HUES48 (cell line): ENCODE measurements around the gene CPLANE2.

Experiments used
- H3K27ac ChIP-seq: one replicate; pipeline ENCODE4 v1.7.0; 2013; ENCODE audit warnings: low read depth, low read length, inconsistent platforms
- H3K27me3 ChIP-seq: 2 replicates; pipeline ENCODE4 v1.6.1; 2013; ENCODE audit warnings: mild to moderate bottlenecking, low read length; ENCODE audit not compliant: control insufficient read depth, insufficient read depth
- H3K36me3 ChIP-seq: 2 replicates; pipeline ENCODE4 v1.6.1; 2013; ENCODE audit warnings: low read length; ENCODE audit not compliant: control insufficient read depth, insufficient read depth
- H3K4me1 ChIP-seq: 2 replicates; pipeline ENCODE4 v1.6.1; 2013; ENCODE audit warnings: mild to moderate bottlenecking, low read length; ENCODE audit not compliant: control insufficient read depth, insufficient read depth
- H3K4me3 ChIP-seq: 2 replicates; pipeline ENCODE4 v1.5.1; 2013; ENCODE audit warnings: mild to moderate bottlenecking, low read depth, low read length
- H3K9ac ChIP-seq: 2 replicates; pipeline ENCODE4 v1.6.1; 2013; ENCODE audit warnings: mild to moderate bottlenecking, low read depth, low read length, moderate library complexity
- H3K9me3 ChIP-seq: 2 replicates; pipeline ENCODE4 v1.6.1; 2013; ENCODE audit warnings: low read length; ENCODE audit not compliant: control insufficient read depth, insufficient read depth

Gene CPLANE2, protein sequence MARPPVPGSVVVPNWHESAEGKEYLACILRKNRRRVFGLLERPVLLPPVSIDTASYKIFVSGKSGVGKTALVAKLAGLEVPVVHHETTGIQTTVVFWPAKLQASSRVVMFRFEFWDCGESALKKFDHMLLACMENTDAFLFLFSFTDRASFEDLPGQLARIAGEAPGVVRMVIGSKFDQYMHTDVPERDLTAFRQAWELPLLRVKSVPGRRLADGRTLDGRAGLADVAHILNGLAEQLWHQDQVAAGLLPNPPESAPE

DNA sequence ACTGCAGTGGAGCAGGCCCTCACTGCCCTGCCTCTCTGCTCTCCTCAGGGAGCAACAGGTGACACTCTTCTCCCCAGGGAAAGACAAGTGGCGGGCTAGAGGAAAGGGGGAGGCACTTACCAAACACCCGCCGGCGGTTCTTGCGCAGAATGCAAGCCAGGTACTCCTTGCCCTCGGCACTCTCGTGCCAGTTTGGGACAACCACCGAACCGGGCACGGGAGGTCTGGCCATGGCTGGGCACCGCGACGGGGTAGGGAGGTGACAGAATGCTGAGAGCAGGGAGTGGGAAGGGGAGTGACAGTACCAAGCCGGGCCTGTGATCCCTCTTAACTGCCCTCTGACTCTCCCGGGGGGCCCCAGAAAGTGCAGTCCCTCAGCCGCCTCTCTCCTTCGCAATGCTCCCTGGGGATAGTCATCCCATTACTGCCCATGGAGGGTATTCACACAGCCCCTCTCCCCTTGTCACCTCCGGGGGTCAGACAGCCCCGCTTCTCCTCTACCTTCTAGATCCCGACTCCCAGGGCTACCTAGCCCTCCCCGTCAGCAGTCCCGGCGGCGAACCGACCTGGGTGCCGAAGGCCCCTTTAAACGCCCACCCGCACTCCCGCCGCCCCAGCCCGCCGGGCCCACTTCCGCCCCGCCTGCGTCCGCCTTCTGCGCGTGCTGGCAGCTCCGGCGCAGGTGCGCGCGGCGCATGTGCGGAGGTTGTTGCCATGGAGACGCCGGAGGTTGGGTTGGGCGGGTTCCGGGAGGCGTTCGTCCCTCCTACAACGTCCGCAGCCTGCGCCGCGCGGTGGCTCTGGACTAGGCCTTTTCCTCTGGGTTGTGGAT lies at the start of gene CPLANE2:
Gene CPLANE2 (minus strand): TSS at position 673 of the 832 bp plus-strand sequence. CDS start 441 bp downstream, at position 232.
- peak within 1 kb of the TSS; percentile 7 for H3K27ac ChIP-seq
- H3K4me3 ChIP-seq = peak within 1 kb of the TSS; percentile 84
- no peaks in the 10 kb centered on the region for H3K27me3 ChIP-seq
- no peaks in the 10 kb centered on the region for H3K9me3 ChIP-seq
- no peaks in the 10 kb centered on the region for H3K36me3 ChIP-seq
- H3K9ac ChIP-seq = peak within 1 kb of the TSS; percentile 20; the same call in 1 of the 2 replicates
- H3K4me1 ChIP-seq = peaks cover 12% of the 10 kb centered on the region

DNA sequence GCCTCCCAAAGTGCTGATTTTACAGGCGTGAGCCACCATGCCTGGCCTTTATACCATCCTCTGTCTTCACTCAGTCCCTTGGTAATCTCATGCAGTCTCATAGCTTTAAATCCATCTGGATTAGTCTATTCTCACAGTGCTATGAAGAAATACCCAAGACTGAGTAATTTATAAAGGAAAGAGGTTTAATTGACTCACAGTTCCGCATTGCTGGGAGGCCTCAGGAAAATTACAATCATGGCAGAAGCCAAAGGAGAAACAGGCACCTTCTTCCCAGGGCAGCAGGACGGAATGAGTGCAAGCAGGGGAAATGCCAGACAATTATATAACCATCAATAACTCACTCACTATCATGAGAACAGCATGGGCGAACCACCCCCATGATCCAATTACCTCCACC lies 49.1 kb upstream of the CPLANE2 start:
- Histone ChIP-seq H3K9me3 (no peaks in the 10 kb centered on the region), H3K27me3 (no peaks in the 10 kb centered on the region), H3K4me1 (no peaks in the 10 kb centered on the region), H3K4me3 (no peak overlapping the region), H3K9ac (no peak overlapping the region), H3K27ac (no peak overlapping the region), H3K36me3 (peaks cover 17% of the 10 kb centered on the region; the same call in 1 of the 2 replicates)

DNA sequence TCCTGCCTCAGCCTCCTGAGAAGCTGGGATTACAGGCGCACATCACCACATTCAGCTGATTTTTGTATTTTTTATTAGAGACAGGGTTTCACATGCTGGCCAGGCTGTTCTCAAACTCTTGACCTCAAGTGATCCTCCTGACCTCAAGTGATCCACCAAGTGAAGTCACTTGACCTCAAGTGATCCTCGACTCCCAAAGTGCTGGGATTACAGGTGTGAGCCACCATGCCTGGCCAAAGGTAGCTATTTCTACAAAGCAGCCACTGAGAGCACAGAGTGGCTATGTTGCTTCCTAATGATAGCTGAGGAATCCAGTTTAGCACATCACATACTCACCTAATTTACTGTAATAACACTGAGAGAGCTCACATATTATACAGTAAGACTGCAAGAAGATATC lies 44.8 kb upstream of the CPLANE2 start:
- Histone ChIP-seq H3K27me3 (no peaks in the 10 kb centered on the region), H3K4me1 (no peaks in the 10 kb centered on the region), H3K27ac (no peak overlapping the region), H3K4me3 (no peak overlapping the region), H3K9ac (no peak overlapping the region), H3K36me3 (0 out of 2 replicates have a peak, but pooled peaks cover 8% of the 10 kb centered on the region), H3K9me3 (no peaks in the 10 kb centered on the region)

DNA sequence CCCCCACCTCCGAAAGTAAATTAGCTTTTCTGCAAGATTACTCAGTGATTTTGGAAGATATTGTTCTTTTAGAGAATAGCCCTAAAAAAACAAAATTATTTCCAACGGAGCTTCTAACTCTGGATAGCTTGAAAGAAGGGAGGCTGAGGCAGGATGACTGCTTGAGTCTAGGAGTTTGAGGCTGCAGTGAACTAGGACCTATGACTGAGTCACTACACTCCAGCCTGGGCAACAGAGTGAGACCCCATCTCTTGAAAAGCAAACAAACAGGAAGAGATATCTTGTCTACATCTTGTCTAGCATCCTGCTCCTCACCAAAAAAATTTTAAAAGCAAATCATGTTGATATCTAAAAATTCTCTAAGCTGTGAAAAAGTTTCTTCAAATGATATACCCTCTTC lies 42.2 kb upstream of the CPLANE2 start:
- Histone ChIP-seq H3K9ac (no peak overlapping the region), H3K27me3 (no peaks in the 10 kb centered on the region), H3K4me3 (no peak overlapping the region), H3K27ac (no peak overlapping the region), H3K4me1 (no peaks in the 10 kb centered on the region), H3K9me3 (no peaks in the 10 kb centered on the region), H3K36me3 (0 out of 2 replicates have a peak, but pooled peaks cover 3% of the 10 kb centered on the region)

DNA sequence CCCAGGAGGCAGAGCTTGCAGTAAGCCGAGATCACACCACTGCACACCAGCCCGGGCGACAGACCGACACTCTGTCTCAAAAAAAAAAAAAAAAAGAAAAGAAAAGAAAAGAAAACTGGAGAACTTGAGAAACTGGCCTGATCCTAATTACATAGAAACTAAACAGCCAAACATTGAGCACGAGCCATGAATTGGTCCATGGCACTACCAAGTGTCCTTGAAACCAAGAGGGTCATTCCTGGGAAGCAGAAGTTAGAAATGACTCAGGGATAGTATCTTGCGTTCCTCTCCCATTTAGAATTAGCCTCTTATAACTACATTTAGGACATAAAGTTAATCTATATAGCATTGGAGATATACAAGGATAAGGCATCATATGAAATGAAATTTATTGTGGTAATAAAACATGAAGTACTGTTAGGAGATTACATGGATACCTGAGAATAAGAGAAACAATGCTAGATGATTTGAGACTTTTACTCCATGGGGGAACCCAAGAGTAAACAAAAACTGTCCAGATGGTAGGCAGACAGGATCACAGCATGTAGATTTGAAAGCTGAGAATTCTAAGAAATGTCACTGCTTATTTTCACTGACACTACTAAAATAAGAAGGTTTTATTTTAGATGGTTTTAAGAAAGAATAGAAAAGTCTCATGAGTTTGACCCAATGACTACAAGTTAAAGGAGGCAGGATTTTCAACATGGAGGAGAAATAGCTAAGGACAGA lies 39.5 kb upstream of the CPLANE2 start:
- Histone ChIP-seq H3K4me3 (no peak overlapping the region), H3K27me3 (no peaks in the 10 kb centered on the region), H3K9ac (no peak overlapping the region), H3K4me1 (no peaks in the 10 kb centered on the region), H3K36me3 (no peaks in the 10 kb centered on the region), H3K27ac (no peak overlapping the region), H3K9me3 (no peaks in the 10 kb centered on the region)

DNA sequence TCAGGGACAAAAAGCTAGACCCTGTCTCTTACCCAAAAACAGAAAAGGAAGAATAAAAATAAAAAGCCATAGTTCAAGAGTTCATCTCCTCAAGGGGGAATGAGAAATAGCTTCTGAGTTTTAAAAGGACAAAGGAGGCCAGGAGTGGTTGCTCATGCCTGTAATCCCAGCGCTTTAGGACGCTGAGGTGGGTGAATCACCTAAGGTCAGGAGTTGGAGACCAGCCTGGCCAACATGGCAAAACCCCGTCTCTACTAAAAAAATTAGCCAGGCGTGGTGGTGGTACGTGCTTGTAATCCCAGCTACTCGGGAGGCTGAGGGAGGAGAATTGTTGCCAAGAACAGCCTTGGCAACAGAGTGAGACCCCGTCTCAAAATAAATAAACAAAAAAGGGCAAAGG lies 38.6 kb upstream of the CPLANE2 start:
- Histone ChIP-seq H3K9me3 (no peaks in the 10 kb centered on the region), H3K27ac (no peak overlapping the region), H3K4me1 (no peaks in the 10 kb centered on the region), H3K27me3 (no peaks in the 10 kb centered on the region), H3K36me3 (no peaks in the 10 kb centered on the region), H3K9ac (no peak overlapping the region), H3K4me3 (no peak overlapping the region)

DNA sequence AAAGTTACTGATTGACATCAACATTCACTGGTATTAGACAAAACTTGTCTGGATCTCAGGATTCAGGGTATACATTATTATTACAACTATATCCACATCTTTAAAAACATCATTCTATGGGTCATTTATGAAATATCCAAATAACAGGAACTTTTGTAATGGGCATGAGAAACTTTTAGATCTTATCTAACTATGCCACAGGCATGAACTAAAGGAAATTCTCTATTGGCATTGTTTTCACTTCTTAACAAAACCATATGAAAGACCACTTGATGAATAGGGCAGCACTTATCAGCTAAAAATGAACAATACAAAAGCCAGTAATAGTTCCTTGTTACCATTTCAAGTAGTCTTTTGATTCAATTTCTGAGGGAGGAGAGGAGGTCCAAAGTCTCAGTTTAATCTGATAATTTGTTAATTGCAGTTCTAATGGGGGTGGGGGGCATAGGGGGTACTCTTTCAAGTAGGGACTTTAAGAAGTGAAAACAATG lies 30.8 kb upstream of the CPLANE2 start:
- no peak overlapping the region for H3K9ac ChIP-seq
- H3K9me3 ChIP-seq = no peaks in the 10 kb centered on the region
- peaks cover 13% of the 10 kb centered on the region for H3K4me1 ChIP-seq
- no peak overlapping the region for H3K27ac ChIP-seq
- H3K4me3 ChIP-seq = no peak overlapping the region
- no peaks in the 10 kb centered on the region for H3K27me3 ChIP-seq
- H3K36me3 ChIP-seq = no peaks in the 10 kb centered on the region

DNA sequence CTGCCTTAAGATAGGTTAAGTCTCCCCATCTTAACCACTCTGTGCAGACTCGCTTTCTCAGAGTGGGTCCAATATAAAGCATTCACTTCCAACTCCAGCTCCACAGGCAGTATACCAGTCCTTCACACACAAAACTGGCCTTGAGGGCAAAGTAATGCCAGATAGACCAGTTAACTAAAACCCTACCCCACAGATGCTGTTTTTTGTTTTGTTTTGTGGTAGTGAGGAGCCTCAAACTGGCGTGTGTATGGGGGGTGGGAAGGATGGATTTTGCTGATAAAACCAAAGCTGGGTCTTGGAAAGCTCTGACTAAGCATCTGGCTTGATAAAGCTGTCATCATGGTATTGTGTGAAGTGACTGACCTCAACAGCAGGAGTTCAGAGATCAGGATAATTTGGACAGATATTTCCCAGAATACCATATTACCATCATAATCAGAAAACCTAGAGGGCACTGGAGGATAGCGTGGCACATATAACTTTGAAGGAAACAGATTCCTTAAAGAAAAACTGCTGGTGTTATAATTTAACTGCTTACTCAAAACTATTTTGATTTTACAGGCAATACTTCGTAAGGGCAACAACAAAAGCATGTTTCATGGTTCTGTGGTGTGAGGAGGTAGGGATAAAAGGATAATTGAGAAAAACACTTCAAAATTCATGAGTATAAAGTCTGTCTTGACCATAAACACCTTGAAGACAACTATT lies 29.6 kb upstream of the CPLANE2 start:
- Histone ChIP-seq H3K4me3 (no peak overlapping the region), H3K4me1 (peaks cover 13% of the 10 kb centered on the region), H3K27me3 (no peaks in the 10 kb centered on the region), H3K36me3 (no peaks in the 10 kb centered on the region), H3K27ac (no peak overlapping the region), H3K9ac (no peak overlapping the region), H3K9me3 (no peaks in the 10 kb centered on the region)

DNA sequence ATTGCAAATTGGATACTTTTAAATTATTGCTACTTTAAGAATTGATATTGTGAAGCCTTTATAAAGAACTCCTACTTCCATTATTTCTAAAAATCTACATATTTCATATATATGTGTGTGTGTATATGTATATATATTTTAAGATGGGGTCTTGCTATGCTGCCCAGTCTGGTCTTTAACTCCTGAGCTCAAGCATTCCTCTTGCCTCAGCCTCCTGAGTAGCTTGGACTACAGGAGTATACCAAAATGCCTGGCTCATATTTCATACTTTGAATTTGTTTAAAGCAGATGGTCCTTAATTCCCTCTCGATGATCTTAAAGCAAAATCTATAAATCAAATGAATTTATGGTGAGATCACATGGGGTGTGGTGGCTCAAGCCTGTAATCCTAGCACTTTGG lies 25.1 kb upstream of the CPLANE2 start:
- Histone ChIP-seq H3K4me1 (no peaks in the 10 kb centered on the region), H3K4me3 (no peak overlapping the region), H3K27me3 (no peaks in the 10 kb centered on the region), H3K9me3 (no peaks in the 10 kb centered on the region), H3K9ac (no peak overlapping the region), H3K27ac (no peak overlapping the region), H3K36me3 (no peaks in the 10 kb centered on the region)

DNA sequence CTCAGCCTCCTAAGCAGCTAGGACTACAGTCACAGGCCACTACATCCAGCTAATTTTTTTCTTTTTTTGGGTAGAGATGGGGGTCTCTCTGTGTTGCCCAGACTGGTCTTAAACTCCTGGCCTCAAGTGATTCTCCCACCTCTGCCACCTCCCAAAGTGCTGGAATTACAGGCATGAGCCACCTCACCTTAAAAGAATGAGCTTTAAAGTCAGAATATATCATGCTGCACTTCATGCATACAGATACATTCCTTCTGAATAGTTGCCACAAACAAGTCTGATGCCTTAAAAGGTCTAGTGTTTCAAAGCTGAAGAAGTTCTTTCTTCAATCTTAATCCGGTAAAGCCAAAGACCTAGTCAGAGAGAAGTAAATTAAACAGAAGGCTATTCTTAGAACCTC lies 23.8 kb upstream of the CPLANE2 start:
- Histone ChIP-seq H3K9ac (no peak overlapping the region), H3K36me3 (peaks cover 9% of the 10 kb centered on the region; the same call in 1 of the 2 replicates), H3K27ac (no peak overlapping the region)

More for the DNA sequence above, 23.8 kb upstream of the CPLANE2 start:
- Histone ChIP-seq H3K4me3 (no peak overlapping the region), H3K4me1 (no peaks in the 10 kb centered on the region), H3K27me3 (no peaks in the 10 kb centered on the region), H3K9me3 (no peaks in the 10 kb centered on the region)
